ENCODE measurements around the gene SLX4. TPM values are rescaled to one million over a fixed set of nuclear protein-coding genes. Genes with fewer than 3 reads are reported as not detected.
A peak's percentile ranks its signal among the peaks of the same experiment; 100 is the strongest.
"Not testable (repeated sequence)": the region's sequence is repeated elsewhere in the genome, so short reads cannot be mapped to it uniquely, and the experiment has no call there.

The SLX4 gene
- polyA plus RNA-seq, 6 donors from 2014 or later: 0.29 to 1.6 (median 0.74) TPM

- peak overlapping the region in 7 of 8 donors; percentile 26 to 72 (median 41) for H3K4me3 Mint-ChIP-seq
- peak; percentile 89 for ATAC-seq (ENCODE audit: low read depth in 2 of 2)
- peaks cover 18 to 44% (median 37%) of the 10 kb centered on the region in 3 donors for H3K4me1 Mint-ChIP-seq
- H3K27ac Mint-ChIP-seq: peak overlapping the region; percentile 37 to 95 (median 82)
- H3K36me3 Mint-ChIP-seq: no peaks in the 10 kb centered on the region
- DNase-seq: peak; percentile 33
- no peaks in the 10 kb centered on the region for H3K27me3 Mint-ChIP-seq
- no peaks in the 10 kb centered on the region for H3K9me3 Mint-ChIP-seq
Measured at GRCh38 chr16:3625911-3626732, 14.7 kb upstream of the SLX4 start.

- ATAC-seq (ENCODE audit: low read depth in 2 of 2) (no peak), DNase-seq (no peak)
- Mint-ChIP-seq H3K4me1 (peaks cover 18 to 44% (median 37%) of the 10 kb centered on the region in 3 donors), H3K27me3 (no peaks in the 10 kb centered on the region), H3K4me3 (peak overlapping the region in 3 of 8 donors; percentile 41 to 72 (median 55)), H3K36me3 (no peaks in the 10 kb centered on the region), H3K27ac (peak overlapping the region in 2 of 6 donors; percentile 37 to 95), H3K9me3 (no peaks in the 10 kb centered on the region)
Measured at GRCh38 chr16:3625331-3625730, 13.9 kb upstream of the SLX4 start.

DNA sequence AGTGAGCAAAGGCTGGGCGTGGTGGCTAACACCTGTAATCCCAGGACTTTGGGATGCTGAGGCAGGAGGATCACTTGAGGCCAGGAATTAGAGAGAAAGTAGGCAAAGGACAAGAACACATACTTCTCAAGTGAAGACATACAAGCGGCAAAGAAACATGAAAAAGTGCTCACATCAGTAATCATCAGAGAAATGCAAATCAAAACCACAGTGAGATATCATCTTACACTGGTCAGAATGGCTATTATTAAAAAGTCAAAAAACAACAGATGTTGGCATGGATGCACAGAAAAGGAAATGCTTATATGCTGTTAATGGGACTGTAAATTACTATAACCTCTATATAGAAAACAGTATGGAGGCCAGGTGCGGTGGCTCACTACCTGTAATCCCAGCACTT is 12.2 kb upstream of the SLX4 start:
- ATAC-seq (ENCODE audit: low read depth in 2 of 2) (no peak), DNase-seq (no peak)
- H3K4me1 Mint-ChIP-seq: peaks cover 18 to 45% (median 37%) of the 10 kb centered on the region in 3 donors
- H3K4me3 Mint-ChIP-seq: peak overlapping the region in 2 of 8 donors; percentile 11 to 36
- H3K27me3 Mint-ChIP-seq: no peaks in the 10 kb centered on the region
- no peaks in the 10 kb centered on the region for H3K36me3 Mint-ChIP-seq
- H3K9me3 Mint-ChIP-seq: no peaks in the 10 kb centered on the region
- H3K27ac Mint-ChIP-seq: peak overlapping the region in 3 of 6 donors; percentile 42 to 87 (median 58)

GRCh38 chr16:3618769-3619141 is 7.3 kb upstream of the SLX4 start:
- peaks cover 0 to 8% of the 10 kb centered on the region in 2 donors for H3K36me3 Mint-ChIP-seq
- no peak overlapping the region for H3K4me3 Mint-ChIP-seq
- DNase-seq (no peak), ATAC-seq (ENCODE audit: low read depth in 2 of 2) (no peak)
- peaks cover 18 to 34% (median 18%) of the 10 kb centered on the region in 3 donors for H3K4me1 Mint-ChIP-seq
- peak overlapping the region in 1 of 6 donors; percentile 81 for H3K27ac Mint-ChIP-seq
- H3K27me3 Mint-ChIP-seq: no peaks in the 10 kb centered on the region
- no peaks in the 10 kb centered on the region for H3K9me3 Mint-ChIP-seq

GRCh38 chr16:3612510-3613466 is 1.4 kb upstream of the SLX4 start:
- no peak for ATAC-seq (ENCODE audit: low read depth in 2 of 2)
- peaks cover 41 to 49% (median 42%) of the 10 kb centered on the region in 3 donors for H3K4me1 Mint-ChIP-seq
- H3K9me3 Mint-ChIP-seq: no peaks in the 10 kb centered on the region
- H3K36me3 Mint-ChIP-seq: peaks cover 0 to 8% of the 10 kb centered on the region in 2 donors
- no peak for DNase-seq
- peak overlapping the region; percentile 17 to 98 (median 95) for H3K27ac Mint-ChIP-seq
- peak overlapping the region; percentile 95 to 100 (median 99) for H3K4me3 Mint-ChIP-seq
- H3K27me3 Mint-ChIP-seq: no peaks in the 10 kb centered on the region

GRCh38 chr16:3610698-3611145 is 684 bp downstream of the SLX4 start:
- H3K27me3 Mint-ChIP-seq: no peaks in the 10 kb centered on the region
- peak overlapping the region; percentile 95 to 100 (median 99) for H3K4me3 Mint-ChIP-seq
- no peak for ATAC-seq (ENCODE audit: low read depth in 2 of 2)
- H3K27ac Mint-ChIP-seq: peak overlapping the region in 5 of 6 donors; percentile 24 to 96 (median 65)
- H3K9me3 Mint-ChIP-seq: no peaks in the 10 kb centered on the region
- H3K4me1 Mint-ChIP-seq: peaks cover 51 to 64% (median 57%) of the 10 kb centered on the region in 3 donors
- no peak for DNase-seq
- peaks cover 0 to 14% of the 10 kb centered on the region in 2 donors for H3K36me3 Mint-ChIP-seq

GRCh38 chr16:3609895-3610697 is 1.3 kb downstream of the SLX4 start:
- H3K9me3 Mint-ChIP-seq: no peaks in the 10 kb centered on the region
- peak overlapping the region; percentile 95 to 100 (median 99) for H3K4me3 Mint-ChIP-seq

DNA sequence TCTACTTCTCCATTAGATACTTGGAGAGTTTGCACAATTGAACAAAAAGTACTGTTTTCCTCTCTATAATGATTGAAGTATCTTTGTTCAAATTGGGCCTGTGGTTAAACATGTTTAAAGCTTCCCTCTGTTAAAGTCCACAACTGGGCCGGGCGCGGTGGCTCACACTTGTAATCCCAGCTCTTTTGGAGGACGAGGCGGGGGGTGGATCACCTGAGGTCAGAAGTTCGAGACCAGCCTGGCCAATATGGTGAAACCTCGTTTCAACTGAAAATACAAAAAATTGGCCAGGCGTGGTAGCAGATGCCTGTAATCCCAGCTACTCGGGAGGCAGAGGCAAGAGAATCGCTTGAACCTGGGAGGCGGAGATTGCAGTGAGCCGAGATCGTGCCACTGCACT is 2.4 kb downstream of the SLX4 start:
- peak overlapping the region in 2 of 8 donors; percentile 12 to 97 for H3K4me3 Mint-ChIP-seq

More at GRCh38 chr16:3609895-3610697, 1.3 kb downstream of the SLX4 start:
- Mint-ChIP-seq H3K27me3 (no peaks in the 10 kb centered on the region), H3K36me3 (peaks cover 0 to 11% of the 10 kb centered on the region in 2 donors), H3K4me1 (peaks cover 47 to 60% (median 57%) of the 10 kb centered on the region in 3 donors), H3K27ac (peak overlapping the region in 4 of 6 donors; percentile 22 to 96 (median 56))
- ATAC-seq (ENCODE audit: low read depth in 2 of 2) (no peak), DNase-seq (no peak)

DNA sequence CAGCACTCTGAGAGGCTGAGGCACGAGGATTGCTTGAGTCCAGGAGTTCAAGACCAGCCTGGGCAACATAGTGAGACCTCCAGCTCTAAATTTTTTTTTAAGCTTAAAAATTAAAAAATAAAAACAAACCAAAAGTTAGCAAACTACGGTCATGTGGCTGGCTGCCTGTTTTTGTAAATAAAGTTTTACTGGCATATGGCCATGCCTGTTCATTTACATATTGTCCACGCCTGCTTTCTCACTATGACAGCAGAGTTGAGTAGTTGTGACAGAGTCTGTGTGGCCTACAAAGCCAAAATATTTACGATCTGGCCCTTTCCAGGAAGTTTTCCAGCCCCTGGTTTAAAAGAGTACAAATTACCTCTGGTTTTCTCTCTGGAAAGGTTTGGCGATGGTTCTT is 3.3 kb downstream of the SLX4 start:
- Mint-ChIP-seq H3K36me3 (peaks cover 6% of the 10 kb centered on the region in 2 donors), H3K27me3 (no peaks in the 10 kb centered on the region), H3K4me3 (peak overlapping the region in 1 of 8 donors; percentile 97), H3K9me3 (no peaks in the 10 kb centered on the region), H3K4me1 (peaks cover 34 to 45% (median 45%) of the 10 kb centered on the region in 3 donors), H3K27ac (no peak overlapping the region)
- ATAC-seq (ENCODE audit: low read depth in 2 of 2): no peak
- DNase-seq: no peak

More for the DNA sequence above, 2.4 kb downstream of the SLX4 start:
- H3K27me3 Mint-ChIP-seq; H3K27ac Mint-ChIP-seq; ATAC-seq (ENCODE audit: low read depth in 2 of 2); DNase-seq; H3K36me3 Mint-ChIP-seq; H3K9me3 Mint-ChIP-seq: not testable (repeated sequence)
- peaks cover 40 to 52% (median 51%) of the 10 kb centered on the region in 3 donors for H3K4me1 Mint-ChIP-seq

GRCh38 chr16:3607634-3608033 is 3.8 kb downstream of the SLX4 start:
- Mint-ChIP-seq H3K27me3 (no peaks in the 10 kb centered on the region), H3K4me1 (peaks cover 30 to 40% (median 40%) of the 10 kb centered on the region in 3 donors)
- DNase-seq: no peak

DNA sequence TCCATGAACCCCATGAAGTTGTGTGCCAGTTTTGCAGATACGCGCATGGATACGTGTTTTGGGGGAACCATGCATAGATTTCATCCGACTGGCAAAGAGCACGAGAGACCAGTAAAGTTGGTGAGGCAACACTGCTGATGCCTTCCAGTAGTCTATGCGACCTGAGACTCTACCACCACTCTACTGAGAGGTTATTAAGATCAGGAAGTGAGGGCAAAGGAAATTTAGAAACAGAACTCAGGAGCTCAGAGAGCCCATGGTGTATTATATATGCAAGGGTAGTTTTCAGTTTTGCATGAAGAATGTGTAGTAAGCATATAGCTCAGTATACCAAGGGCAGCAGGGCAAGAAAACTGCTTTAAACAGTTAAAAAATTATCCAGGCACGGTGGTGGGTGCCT is 4.2 kb downstream of the SLX4 start:
- ATAC-seq (ENCODE audit: low read depth in 2 of 2) (no peak), DNase-seq (no peak)
- no peaks in the 10 kb centered on the region for H3K27me3 Mint-ChIP-seq
- peaks cover 6% of the 10 kb centered on the region in 2 donors for H3K36me3 Mint-ChIP-seq
- H3K4me3 Mint-ChIP-seq: peak overlapping the region in 3 of 8 donors; percentile 22 to 73 (median 59)
- peak overlapping the region in 2 of 6 donors; percentile 55 to 72 for H3K27ac Mint-ChIP-seq
- H3K4me1 Mint-ChIP-seq: peaks cover 27 to 36% (median 35%) of the 10 kb centered on the region in 3 donors
- H3K9me3 Mint-ChIP-seq: no peaks in the 10 kb centered on the region

More at GRCh38 chr16:3607634-3608033, 3.8 kb downstream of the SLX4 start:
- H3K4me3 Mint-ChIP-seq: peak overlapping the region in 2 of 8 donors; percentile 59 to 73
- peak overlapping the region in 1 of 6 donors; percentile 72 for H3K27ac Mint-ChIP-seq
- ATAC-seq (ENCODE audit: low read depth in 2 of 2): no peak
- peaks cover 6% of the 10 kb centered on the region in 2 donors for H3K36me3 Mint-ChIP-seq
- H3K9me3 Mint-ChIP-seq: no peaks in the 10 kb centered on the region

DNA sequence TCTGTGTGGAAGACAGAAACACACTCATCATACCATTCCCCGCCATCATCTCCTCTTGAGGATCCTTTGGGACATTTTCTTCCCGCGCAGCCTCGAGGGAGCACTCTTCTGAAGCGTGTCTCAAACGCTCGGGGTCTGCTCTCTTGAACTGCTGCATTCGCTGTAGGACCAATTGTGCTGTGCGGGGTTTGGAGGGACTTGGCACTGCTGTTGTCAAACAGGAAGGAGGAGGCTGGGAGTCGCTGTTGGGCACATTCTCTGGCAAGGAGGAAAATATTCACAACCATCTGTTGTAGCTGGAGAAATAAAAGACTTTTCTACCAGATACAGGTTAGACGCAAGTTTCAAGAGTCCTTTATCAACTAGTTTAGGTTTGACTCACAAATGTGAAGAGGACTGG is 5.0 kb downstream of the SLX4 start:
- ATAC-seq (ENCODE audit: low read depth in 2 of 2) (no peak), DNase-seq (no peak)
- peak overlapping the region in 1 of 8 donors; percentile 42 for H3K4me3 Mint-ChIP-seq
- H3K27me3 Mint-ChIP-seq: no peaks in the 10 kb centered on the region
- H3K27ac Mint-ChIP-seq: peak overlapping the region in 1 of 6 donors; percentile 12
- no peaks in the 10 kb centered on the region for H3K9me3 Mint-ChIP-seq
- H3K36me3 Mint-ChIP-seq: peaks cover 11 to 13% of the 10 kb centered on the region in 2 donors
- peaks cover 21 to 30% (median 28%) of the 10 kb centered on the region in 3 donors for H3K4me1 Mint-ChIP-seq
